Heart left ventricle (tissue), 13 donors: Measurements from ENCODE around the gene CCDC183.

Source experiments
- CTCF ChIP-seq, 12 donors: fragments of 200-600 bp; sonication (generic) in 4 of 12; IDR thresholded peaks; one replicate each; pipeline versions ENCODE4 v1.5.0 to v1.8.0; 2018 to 2022; ENCODE audit warnings: antibody characterized with exemption in 12 of 12, mild to moderate bottlenecking in 5 of 12
- POLR2A ChIP-seq, 2 donors: fragments of 450-650 bp; IDR thresholded peaks; one replicate each; pipeline ENCODE4 v1.6.1; 2017; ENCODE audit warnings: antibody characterized with exemption in 2 of 2, mild to moderate bottlenecking in 2 of 2, moderate library complexity in 2 of 2
- donor health status: ischemic (EF 13 %, LVEDD 7.1; RV severe dilation, severe dysfunction).
- donor health status: DM: no; HTN: yes; CAD: no.
- donor health status: DM: no; HTN: no; CAD: no.
- donor health status: ischemic (EF 25% LVEDD 6.9; RV normal size, moderate dysfunction).
- donor health status: ischemic (EF 25% LVEDD 5.7; RV mildly dilated, moderate dysfunction).
- donor health status: ischemic (EF 35%, LVEDD 5.7; RV mildly dilated, moderate dysfunction).
- donor health status: nonischemic (EF 11% LVEDD 7.7; RV severe dilation, severe dysfunction).
- donor health status: DM: yes; HTN: yes; CAD: no.
- donor health status: PGD.
- donor health status: ischemic (EF 29% LVEDD 5.4; RV normal size, mild dysfunction).
- donor health status: nonischemic (EF 23%, LVEDD 6.1; RV moderate dilation, normal function).

- TF ChIP-seq CTCF (IDR thresholded peaks at IDR 0.05), result no peak
- peak; percentile 55 to 84 for TF ChIP-seq POLR2A (IDR thresholded peaks at IDR 0.05)
Observed at GRCh38 chr9:136847826-136848392, 51.8 kb downstream of the CCDC183 start.
